ENCODE measurements around the gene TMEM50A.
"Not testable (repeated sequence)": the region's sequence is repeated elsewhere in the genome, so short reads cannot be mapped to it uniquely, and the experiment has no call there.

Gene TMEM50A

GRCh38 chr1:25383090-25383489 is 45.0 kb downstream of the TMEM50A start:
- FAIRE-seq; DNase-seq (ENCODE audit: insufficient read length, low spot score): not testable (repeated sequence)

- DNase-seq (ENCODE audit: insufficient read length, low spot score): not testable (repeated sequence)
- FAIRE-seq: peak; percentile 64
Observed at GRCh38 chr1:25383875-25384274, 45.7 kb downstream of the TMEM50A start.

DNA sequence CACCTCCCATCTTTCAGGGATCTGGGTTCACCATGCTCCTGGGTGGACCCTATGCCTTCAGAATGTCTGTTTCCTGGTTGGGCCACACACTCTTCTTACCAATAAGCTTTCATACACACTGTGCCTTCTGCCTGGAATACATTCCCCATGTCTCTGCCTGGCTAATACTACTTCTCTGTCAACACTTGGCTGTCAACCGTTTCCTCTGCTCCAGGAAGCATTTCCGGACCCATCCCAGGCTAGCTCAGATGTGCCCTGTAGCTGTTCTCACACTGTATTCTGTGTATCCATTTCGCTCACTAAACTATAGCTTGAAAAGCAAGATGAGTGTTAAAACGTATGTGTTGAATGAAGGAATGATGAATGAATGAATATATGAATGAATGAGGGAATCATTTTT is 49.0 kb downstream of the TMEM50A start:
- FAIRE-seq; DNase-seq (ENCODE audit: insufficient read length, low spot score): not testable (repeated sequence)

DNA sequence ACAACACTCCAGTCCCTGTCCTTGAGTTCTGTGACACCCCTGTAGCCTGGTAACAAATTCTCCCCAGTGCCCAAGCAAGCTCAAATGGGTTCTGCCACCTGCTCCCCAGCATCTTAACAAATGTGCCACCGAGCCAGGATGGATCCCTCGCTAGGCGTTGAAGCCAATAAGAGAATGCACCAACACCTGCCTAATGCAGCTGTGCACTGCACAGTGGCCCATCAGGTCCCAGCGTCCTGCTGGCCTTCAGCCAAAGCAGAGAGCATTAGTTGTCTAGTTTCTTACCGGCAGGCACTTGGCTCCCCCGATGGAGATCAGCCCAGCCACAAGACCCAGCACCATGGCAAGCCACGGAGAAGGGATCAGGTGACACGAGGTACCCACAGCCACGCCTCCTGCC is 50.6 kb downstream of the TMEM50A start:
- not testable (repeated sequence) for DNase-seq (ENCODE audit: insufficient read length, low spot score); FAIRE-seq

DNA sequence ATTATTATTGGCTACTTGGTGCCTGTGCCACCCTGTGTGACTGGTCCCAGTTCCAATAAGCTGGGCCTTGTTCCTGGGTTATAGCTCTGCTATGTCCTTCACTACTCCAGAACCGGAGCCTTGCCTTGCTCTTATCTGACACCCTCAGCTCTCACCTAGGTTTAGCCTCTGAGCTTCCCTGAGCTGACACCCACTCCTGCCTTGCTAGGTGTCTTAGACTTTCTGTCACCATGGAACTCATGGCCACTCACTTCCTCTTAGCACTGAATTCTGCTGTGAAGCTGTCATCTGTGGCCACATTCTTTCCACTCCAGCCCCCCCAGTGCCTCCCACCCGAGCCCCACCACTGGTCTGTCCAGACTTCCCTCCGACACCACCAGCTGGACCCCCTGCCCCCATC is 51.6 kb downstream of the TMEM50A start:
- not testable (repeated sequence) for FAIRE-seq

GRCh38 chr1:25392841-25393240 is 54.7 kb downstream of the TMEM50A start:
- FAIRE-seq (no peak), DNase-seq (ENCODE audit: insufficient read length, low spot score) (no peak)

More for the DNA sequence above, 51.6 kb downstream of the TMEM50A start:
- not testable (repeated sequence) for DNase-seq (ENCODE audit: insufficient read length, low spot score)

GRCh38 chr1:25397549-25397948 is 59.4 kb downstream of the TMEM50A start:
- DNase-seq (ENCODE audit: insufficient read length, low spot score); FAIRE-seq: not testable (repeated sequence)

DNA sequence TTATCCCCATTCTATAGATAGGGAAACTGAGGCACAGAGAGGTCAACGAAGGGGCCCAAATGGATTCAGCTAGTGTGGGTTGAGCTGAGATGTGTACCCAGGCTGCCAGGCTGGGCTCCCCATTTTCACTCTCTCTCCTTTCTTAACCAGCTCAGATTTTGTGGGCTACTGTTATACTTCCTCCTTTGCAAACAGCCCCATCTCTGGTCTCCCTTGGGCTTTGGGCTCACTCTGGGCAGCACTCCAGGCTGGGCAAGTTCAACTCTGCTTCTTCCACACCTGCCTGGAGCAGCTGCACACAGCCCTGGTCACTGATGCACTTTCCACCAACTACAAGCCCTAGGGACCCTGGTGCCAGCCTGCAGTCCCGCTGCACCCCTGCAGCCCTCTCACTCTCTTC is 59.9 kb downstream of the TMEM50A start:
- DNase-seq (ENCODE audit: insufficient read length, low spot score); FAIRE-seq: not testable (repeated sequence)

DNA sequence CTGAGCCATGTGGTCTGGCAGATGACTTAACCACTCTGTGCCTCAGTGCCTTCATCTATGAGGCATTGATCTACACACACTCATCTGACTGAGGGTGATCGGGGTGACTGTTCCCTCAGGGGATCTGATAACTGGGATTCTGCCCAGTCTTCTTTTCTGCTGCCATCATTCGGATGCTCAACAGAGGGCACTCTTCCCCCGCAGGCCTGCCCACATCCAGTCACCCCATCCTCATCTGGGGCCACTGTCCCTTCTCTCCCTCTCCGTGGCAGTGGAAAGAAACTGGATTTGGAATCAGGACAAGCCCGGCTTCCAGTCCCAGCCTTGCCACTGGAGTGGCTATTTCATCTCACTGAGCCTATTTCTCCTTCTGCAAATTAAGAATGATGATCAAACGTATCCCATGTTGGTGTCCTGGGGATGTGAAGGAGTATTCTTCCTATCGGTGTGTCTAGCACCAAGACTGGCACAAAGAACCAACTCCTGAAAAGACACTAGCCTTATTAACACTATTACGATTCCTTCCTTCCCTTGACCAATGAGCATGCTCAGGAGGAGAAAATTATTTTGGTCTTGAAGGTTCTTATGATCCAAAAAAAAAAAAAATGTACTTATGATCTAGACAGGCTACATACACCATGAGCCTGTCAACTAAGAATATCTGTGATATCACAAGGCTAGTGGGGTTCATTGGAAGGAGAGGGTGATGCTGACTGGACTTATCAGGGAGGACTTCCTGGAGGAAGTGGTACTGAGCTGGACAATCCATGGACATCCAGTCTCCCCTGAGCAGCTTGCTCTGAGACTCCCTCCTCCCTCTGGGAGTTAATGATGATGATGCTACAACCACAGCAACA is 65.0 kb downstream of the TMEM50A start:
- DNase-seq (ENCODE audit: insufficient read length, low spot score): not testable (repeated sequence)
- FAIRE-seq: peak; percentile 82

GRCh38 chr1:25405731-25406305 is 67.7 kb downstream of the TMEM50A start:
- DNase-seq (ENCODE audit: insufficient read length, low spot score); FAIRE-seq: not testable (repeated sequence)

GRCh38 chr1:25409641-25410427 is 71.7 kb downstream of the TMEM50A start:
- FAIRE-seq; DNase-seq (ENCODE audit: insufficient read length, low spot score): not testable (repeated sequence)

Measured in GM19239 (cell line).